Measurements from ENCODE around the gene CHSY1.
A peak's percentile ranks its signal among the peaks of the same experiment; 100 is the strongest.

Gene CHSY1

DNA sequence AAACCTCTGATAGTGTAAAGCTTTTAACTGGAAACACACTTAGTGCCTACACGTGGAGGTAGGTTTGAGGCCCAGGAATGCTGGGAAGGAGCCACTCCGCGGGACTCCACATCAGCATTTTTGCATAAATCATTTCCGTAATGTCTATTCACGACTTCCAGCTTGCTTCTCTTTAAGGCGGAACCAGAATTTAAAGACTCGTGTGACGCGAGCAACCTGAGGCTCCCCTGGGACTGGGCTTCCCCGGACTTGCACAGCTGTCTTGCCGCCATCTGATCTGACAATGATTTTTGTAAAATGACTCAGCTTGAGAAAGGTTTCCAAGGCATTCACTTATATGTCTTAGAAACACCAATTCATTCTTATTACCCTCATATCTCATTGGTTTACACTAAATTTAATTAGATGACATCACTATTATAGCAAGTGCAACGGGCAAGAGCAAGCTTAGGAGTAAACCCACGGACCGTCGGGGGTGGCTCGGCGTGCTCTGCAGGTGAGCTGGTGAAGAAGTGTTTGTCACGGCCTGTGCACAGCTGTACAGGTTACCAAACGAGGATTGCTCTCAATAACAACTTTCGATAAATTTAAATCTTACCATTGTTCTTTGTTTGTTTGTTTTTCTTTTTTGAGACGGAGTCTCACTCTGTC is 95.2 kb downstream of the CHSY1 start:
- no peak overlapping the region for H2BK120ac ChIP-seq (ENCODE audit: low read depth, low read length)
- WGBS, 2 donors (ENCODE audit: extremely low coverage in 2 of 2, insufficient read length in 2 of 2, insufficient replicate concordance in 1 of 2) = no CpG with 5 or more reads among the region's 21 CpGs
- H2BK12ac ChIP-seq (ENCODE audit: low read length) = no peak overlapping the region
- H2BK5ac ChIP-seq (ENCODE audit: low read length) = no peak overlapping the region
- H3K23ac ChIP-seq (ENCODE audit: low read depth, low read length, poor library complexity) = no peak overlapping the region
- peaks cover 2% of the 10 kb centered on the region for H3K79me1 ChIP-seq (ENCODE audit: low read depth, low read length)
- no peak overlapping the region for H3K4me2 ChIP-seq (ENCODE audit: insufficient read depth, low read length, poor library complexity, severe bottlenecking)
- H3K9ac ChIP-seq (ENCODE audit: low read depth, low read length, poor library complexity) = no peak overlapping the region
- no peak overlapping the region for H3K14ac ChIP-seq (ENCODE audit: low read length)
- no peak for DNase-seq (ENCODE audit: low spot score)
- no peak overlapping the region for H4K8ac ChIP-seq (ENCODE audit: low read depth, low read length)
- H3K4ac ChIP-seq (ENCODE audit: low read length) = no peak overlapping the region
- H4K91ac ChIP-seq (ENCODE audit: low read depth, low read length, poor library complexity) = no peak overlapping the region
- no peaks in the 10 kb centered on the region for H3K36me3 ChIP-seq (replicated peaks in 1 of 2; ENCODE audit: control insufficient read depth in 2 of 2, insufficient read depth in 2 of 2, low read length in 2 of 2)
- peaks cover 0 to 4% of the 10 kb centered on the region in 2 donors for H3K9me3 ChIP-seq (replicated peaks in 1 of 2; ENCODE audit: control insufficient read depth in 2 of 2, insufficient read depth in 1 of 2, low read depth in 1 of 2, low read length in 2 of 2)
- H2AFZ ChIP-seq (ENCODE audit: low read length) = no peak overlapping the region
- peaks cover 0 to 2% (median 0%) of the 10 kb centered on the region in 3 experiments for H3K27me3 ChIP-seq (ENCODE audit: control insufficient read depth in 3 of 3, insufficient read depth in 3 of 3, low read depth in 1 of 3, low read length in 3 of 3)
- H3K4me1 ChIP-seq (ENCODE audit: control insufficient read depth in 2 of 2, insufficient read depth in 1 of 2, low read depth in 1 of 2, low read length in 2 of 2) = peaks cover 0 to 5% of the 10 kb centered on the region in 2 donors
- no peak overlapping the region for H3K27ac ChIP-seq (replicated peaks; ENCODE audit: low read length)
- H2AK5ac ChIP-seq (ENCODE audit: low read depth, low read length) = no peak overlapping the region
- H2BK15ac ChIP-seq (ENCODE audit: low read length) = no peak overlapping the region
- H3K4me3 ChIP-seq (ENCODE audit: low read length in 2 of 2) = no peak overlapping the region
- no peak overlapping the region for H3K18ac ChIP-seq (ENCODE audit: low read length)

DNA sequence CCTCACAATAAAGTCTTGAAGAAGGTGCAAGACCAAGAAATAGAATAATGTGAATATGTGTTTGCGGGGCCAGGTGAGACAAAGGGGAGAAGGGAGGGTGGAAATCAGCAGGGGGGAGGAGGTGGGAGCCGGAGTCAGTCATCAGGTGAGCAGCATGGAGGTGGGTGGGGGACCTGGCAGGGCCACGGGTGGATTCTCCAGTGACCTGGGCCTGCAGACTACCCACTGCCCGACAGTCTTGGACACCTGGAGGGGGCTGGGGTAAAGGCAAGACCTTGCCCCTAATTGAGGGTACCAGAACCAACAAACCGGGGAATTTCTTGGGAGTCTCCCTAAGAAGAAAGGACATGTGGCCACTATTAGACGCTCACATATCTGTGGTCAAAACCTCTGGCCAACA is 95.8 kb downstream of the CHSY1 start:
- Histone ChIP-seq H3K23ac (ENCODE audit: low read depth, low read length, poor library complexity) (no peak overlapping the region), H3K18ac (ENCODE audit: low read length) (peak overlapping the region; percentile 84), H3K4me2 (ENCODE audit: insufficient read depth, low read length, poor library complexity, severe bottlenecking) (no peak overlapping the region), H2AK5ac (ENCODE audit: low read depth, low read length) (no peak overlapping the region), H3K4ac (ENCODE audit: low read length) (no peak overlapping the region), H3K36me3 (replicated peaks in 1 of 2; ENCODE audit: control insufficient read depth in 2 of 2, insufficient read depth in 2 of 2, low read length in 2 of 2) (no peaks in the 10 kb centered on the region), H2BK12ac (ENCODE audit: low read length) (no peak overlapping the region), H3K9ac (ENCODE audit: low read depth, low read length, poor library complexity) (no peak overlapping the region), H2BK120ac (ENCODE audit: low read depth, low read length) (no peak overlapping the region), H3K14ac (ENCODE audit: low read length) (no peak overlapping the region), H4K8ac (ENCODE audit: low read depth, low read length) (no peak overlapping the region), H2BK15ac (ENCODE audit: low read length) (no peak overlapping the region), H2AFZ (ENCODE audit: low read length) (no peak overlapping the region), H3K9me3 (replicated peaks in 1 of 2; ENCODE audit: control insufficient read depth in 2 of 2, insufficient read depth in 1 of 2, low read depth in 1 of 2, low read length in 2 of 2) (peaks cover 0 to 4% of the 10 kb centered on the region in 2 donors), H2BK5ac (ENCODE audit: low read length) (no peak overlapping the region), H3K4me1 (ENCODE audit: control insufficient read depth in 2 of 2, insufficient read depth in 1 of 2, low read depth in 1 of 2, low read length in 2 of 2) (peaks cover 0 to 5% of the 10 kb centered on the region in 2 donors), H3K27ac (replicated peaks; ENCODE audit: low read length) (no peak overlapping the region), H3K27me3 (ENCODE audit: control insufficient read depth in 3 of 3, insufficient read depth in 3 of 3, low read depth in 1 of 3, low read length in 3 of 3) (peaks cover 0 to 2% (median 0%) of the 10 kb centered on the region in 3 experiments), H3K4me3 (ENCODE audit: low read length in 2 of 2) (no peak overlapping the region), H4K91ac (ENCODE audit: low read depth, low read length, poor library complexity) (no peak overlapping the region), H3K79me1 (ENCODE audit: low read depth, low read length) (peaks cover 2% of the 10 kb centered on the region)
- WGBS, 2 donors (ENCODE audit: extremely low coverage in 2 of 2, insufficient read length in 2 of 2, insufficient replicate concordance in 1 of 2) = no CpG with 5 or more reads among the region's 6 CpGs
- DNase-seq (ENCODE audit: low spot score) = no peak

DNA sequence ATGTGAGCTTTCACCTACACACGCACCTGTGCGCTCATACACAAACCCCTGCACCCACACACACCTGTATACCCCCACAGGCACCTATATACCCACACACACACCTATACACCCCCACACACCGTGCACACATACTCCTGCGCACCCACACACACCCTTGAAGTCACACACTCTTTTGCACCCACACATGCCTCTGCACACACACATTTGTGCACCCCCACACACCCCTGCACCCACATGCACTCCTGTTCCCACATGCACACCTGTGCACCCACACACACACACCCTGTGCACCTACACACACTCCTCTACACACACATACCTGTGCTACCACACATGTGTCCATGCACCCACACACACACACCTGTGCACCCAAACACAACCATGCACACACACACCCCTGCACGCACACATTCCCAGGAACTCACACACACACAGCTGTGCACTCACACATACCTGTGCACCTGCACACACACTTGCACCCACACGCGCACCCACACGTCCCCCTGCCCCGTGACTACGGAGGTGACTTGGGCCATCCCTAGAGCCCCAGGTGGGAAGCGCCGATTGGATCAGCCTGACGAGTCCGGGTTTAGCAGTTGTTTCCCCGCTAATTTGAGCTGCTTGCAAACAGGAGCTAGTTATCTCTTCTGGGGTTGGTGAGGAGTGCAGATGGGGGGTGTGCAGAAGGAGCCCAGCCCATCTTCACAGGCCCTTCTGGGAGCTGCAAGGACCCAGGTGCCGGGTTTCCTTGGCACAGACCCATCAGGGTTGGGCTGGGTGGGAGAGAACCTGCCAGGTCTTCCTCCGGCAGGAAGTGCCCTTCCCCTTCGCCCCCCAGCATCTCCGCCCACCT is 97.8 kb downstream of the CHSY1 start:
- WGBS, 2 donors (ENCODE audit: extremely low coverage in 2 of 2, insufficient read length in 2 of 2, insufficient replicate concordance in 1 of 2) = no CpG with 5 or more reads among the region's 19 CpGs
- Histone ChIP-seq H2BK120ac (ENCODE audit: low read depth, low read length) (no peak overlapping the region), H3K23ac (ENCODE audit: low read depth, low read length, poor library complexity) (peak overlapping the region; percentile 67), H2BK12ac (ENCODE audit: low read length) (no peak overlapping the region), H4K8ac (ENCODE audit: low read depth, low read length) (no peak overlapping the region), H3K4me1 (ENCODE audit: control insufficient read depth in 2 of 2, insufficient read depth in 1 of 2, low read depth in 1 of 2, low read length in 2 of 2) (peaks cover 0 to 1% of the 10 kb centered on the region in 2 donors), H3K9me3 (replicated peaks in 1 of 2; ENCODE audit: control insufficient read depth in 2 of 2, insufficient read depth in 1 of 2, low read depth in 1 of 2, low read length in 2 of 2) (peaks cover 0 to 4% of the 10 kb centered on the region in 2 donors), H2AK5ac (ENCODE audit: low read depth, low read length) (peak overlapping the region; percentile 60), H3K27ac (replicated peaks; ENCODE audit: low read length) (no peak overlapping the region), H4K91ac (ENCODE audit: low read depth, low read length, poor library complexity) (no peak overlapping the region), H3K36me3 (replicated peaks in 1 of 2; ENCODE audit: control insufficient read depth in 2 of 2, insufficient read depth in 2 of 2, low read length in 2 of 2) (no peaks in the 10 kb centered on the region), H3K27me3 (ENCODE audit: control insufficient read depth in 3 of 3, insufficient read depth in 3 of 3, low read depth in 1 of 3, low read length in 3 of 3) (peaks cover 0 to 2% (median 0%) of the 10 kb centered on the region in 3 experiments), H2AFZ (ENCODE audit: low read length) (no peak overlapping the region), H3K14ac (ENCODE audit: low read length) (peak overlapping the region; percentile 14), H3K18ac (ENCODE audit: low read length) (no peak overlapping the region), H3K9ac (ENCODE audit: low read depth, low read length, poor library complexity) (no peak overlapping the region), H3K4ac (ENCODE audit: low read length) (no peak overlapping the region), H3K79me1 (ENCODE audit: low read depth, low read length) (peaks cover 2% of the 10 kb centered on the region), H3K4me3 (ENCODE audit: low read length in 2 of 2) (peak overlapping the region in 1 of 2 donors; percentile 57), H2BK15ac (ENCODE audit: low read length) (no peak overlapping the region), H2BK5ac (ENCODE audit: low read length) (no peak overlapping the region), H3K4me2 (ENCODE audit: insufficient read depth, low read length, poor library complexity, severe bottlenecking) (no peak overlapping the region)
- no peak for DNase-seq (ENCODE audit: low spot score)

DNA sequence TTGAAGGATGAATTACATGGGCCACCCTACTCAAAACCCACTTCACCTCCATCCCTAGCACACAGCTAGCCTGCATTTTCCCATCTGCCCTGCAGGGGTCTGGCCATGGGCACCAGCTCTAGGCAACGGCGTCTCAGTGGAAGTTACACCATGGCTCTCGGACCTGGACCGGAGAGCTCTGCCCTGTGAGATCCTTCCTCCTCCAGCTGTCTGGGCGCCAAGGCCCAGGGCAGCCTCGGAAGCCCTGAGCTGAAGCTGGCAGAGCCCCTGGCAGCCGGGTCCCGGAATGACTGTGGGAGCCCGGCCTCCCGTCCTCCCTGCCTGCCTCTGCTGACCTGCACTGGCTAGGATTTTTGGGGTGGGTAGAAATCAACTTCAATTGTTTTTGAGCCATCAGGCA is 98.9 kb downstream of the CHSY1 start:
- Histone ChIP-seq H3K4me2 (ENCODE audit: insufficient read depth, low read length, poor library complexity, severe bottlenecking) (no peak overlapping the region), H3K23ac (ENCODE audit: low read depth, low read length, poor library complexity) (no peak overlapping the region), H2BK15ac (ENCODE audit: low read length) (no peak overlapping the region), H4K8ac (ENCODE audit: low read depth, low read length) (peak overlapping the region; percentile 70), H2BK120ac (ENCODE audit: low read depth, low read length) (no peak overlapping the region), H3K4me1 (ENCODE audit: control insufficient read depth in 2 of 2, insufficient read depth in 1 of 2, low read depth in 1 of 2, low read length in 2 of 2) (no peaks in the 10 kb centered on the region), H3K4me3 (ENCODE audit: low read length in 2 of 2) (no peak overlapping the region), H3K14ac (ENCODE audit: low read length) (no peak overlapping the region), H3K27me3 (ENCODE audit: control insufficient read depth in 3 of 3, insufficient read depth in 3 of 3, low read depth in 1 of 3, low read length in 3 of 3) (peaks cover 0 to 2% (median 0%) of the 10 kb centered on the region in 3 experiments), H3K27ac (replicated peaks; ENCODE audit: low read length) (no peak overlapping the region), H4K91ac (ENCODE audit: low read depth, low read length, poor library complexity) (no peak overlapping the region), H2AFZ (ENCODE audit: low read length) (no peak overlapping the region), H3K9ac (ENCODE audit: low read depth, low read length, poor library complexity) (no peak overlapping the region), H3K18ac (ENCODE audit: low read length) (no peak overlapping the region), H3K36me3 (replicated peaks in 1 of 2; ENCODE audit: control insufficient read depth in 2 of 2, insufficient read depth in 2 of 2, low read length in 2 of 2) (no peaks in the 10 kb centered on the region), H2AK5ac (ENCODE audit: low read depth, low read length) (no peak overlapping the region), H3K4ac (ENCODE audit: low read length) (no peak overlapping the region), H2BK12ac (ENCODE audit: low read length) (no peak overlapping the region), H3K79me1 (ENCODE audit: low read depth, low read length) (peaks cover 2% of the 10 kb centered on the region), H3K9me3 (replicated peaks in 1 of 2; ENCODE audit: control insufficient read depth in 2 of 2, insufficient read depth in 1 of 2, low read depth in 1 of 2, low read length in 2 of 2) (peaks cover 0 to 4% of the 10 kb centered on the region in 2 donors), H2BK5ac (ENCODE audit: low read length) (no peak overlapping the region)
- no CpG with 5 or more reads among the region's 10 CpGs for WGBS, 2 donors (ENCODE audit: extremely low coverage in 2 of 2, insufficient read length in 2 of 2, insufficient replicate concordance in 1 of 2)
- no peak for DNase-seq (ENCODE audit: low spot score)
